Type B pancreatic cell (in vitro differentiated cells): ENCODE data around the gene PARVB. TPM values are rescaled to one million over a fixed set of nuclear protein-coding genes. Genes with fewer than 3 reads are reported as not detected.

ENCODE experiments used
- DNase-seq: peaks from one replicate; pipeline ENCODE4 v3.0.0; 2021; ENCODE audit warnings: mixed read lengths; ENCODE audit not compliant: unreplicated experiment; ENCODE audit errors: extremely low spot score
- H3K27ac Mint-ChIP-seq: 2 replicates; pipeline ENCODE4 v1.8.0; 2021; ENCODE audit warnings: mild to moderate bottlenecking, mixed read lengths
- H3K27me3 Mint-ChIP-seq: 2 replicates; pipeline ENCODE4 v1.8.0; 2021; ENCODE audit warnings: mixed read lengths
- H3K36me3 Mint-ChIP-seq: 2 replicates; pipeline ENCODE4 v1.8.0; 2021; ENCODE audit warnings: mixed read lengths
- H3K4me1 Mint-ChIP-seq: one replicate; pipeline ENCODE4 v1.8.0; 2021; ENCODE audit warnings: mixed read lengths; ENCODE audit not compliant: unreplicated experiment
- H3K4me3 Mint-ChIP-seq: 2 replicates; pipeline ENCODE4 v1.8.0; 2021; ENCODE audit warnings: mild to moderate bottlenecking, mixed read lengths
- H3K9me3 Mint-ChIP-seq: 2 replicates; pipeline ENCODE4 v1.8.0; 2021; ENCODE audit warnings: mixed read lengths
- total RNA-seq: library from RNA; stranded (reverse); gene quantifications from 2 replicates; pipeline ENCODE4 v1.2.1, GENCODE V29; 2021; ENCODE audit warnings: low replicate concordance
- TF ChIP-seq, protein P1 (sequence below): fragments of 200-600 bp; sonication (generic); conservative IDR thresholded peaks from 2 replicates; pipeline ENCODE4 v1.5.0; 2021; ENCODE audit warnings: antibody characterized with exemption, mild to moderate bottlenecking

The PARVB gene
- total RNA-seq, 1 donor from 2014 or later, result 15.9 TPM

DNA sequence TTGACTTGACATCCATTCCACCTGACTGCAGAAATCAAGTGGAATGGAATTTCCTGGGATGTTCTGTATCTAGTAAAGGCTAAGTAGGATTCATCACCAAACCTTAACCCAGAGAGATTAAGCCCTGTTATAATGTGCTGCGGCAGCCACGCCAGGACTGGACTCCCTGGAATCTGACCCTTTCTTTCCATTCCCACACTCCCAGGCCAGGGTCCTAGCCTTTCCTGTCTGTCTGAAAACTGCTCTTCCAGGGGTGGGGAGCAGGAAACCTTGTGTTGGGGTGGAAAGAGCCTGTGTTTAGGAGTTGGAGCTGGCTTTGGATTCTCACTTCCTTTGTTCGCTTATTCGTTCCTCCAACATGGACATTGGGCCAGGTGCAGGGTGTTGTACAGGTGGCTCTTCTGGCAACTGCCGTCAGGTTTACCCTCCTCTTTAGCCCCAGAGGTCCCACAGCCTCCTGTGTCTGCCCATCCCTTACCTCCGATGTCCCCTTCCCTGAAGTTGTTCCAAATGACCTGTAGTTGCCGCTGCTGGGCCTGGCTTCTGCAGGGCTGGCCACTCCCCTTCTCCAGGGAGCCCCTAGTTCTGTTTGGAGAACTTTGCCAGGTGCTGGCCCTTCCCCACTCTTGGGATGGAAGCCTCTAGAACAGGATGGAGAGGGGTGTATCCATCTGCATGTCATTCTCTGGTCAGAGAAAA, 20.5 kb upstream of the PARVB start:
- TF ChIP-seq, protein P1, sequence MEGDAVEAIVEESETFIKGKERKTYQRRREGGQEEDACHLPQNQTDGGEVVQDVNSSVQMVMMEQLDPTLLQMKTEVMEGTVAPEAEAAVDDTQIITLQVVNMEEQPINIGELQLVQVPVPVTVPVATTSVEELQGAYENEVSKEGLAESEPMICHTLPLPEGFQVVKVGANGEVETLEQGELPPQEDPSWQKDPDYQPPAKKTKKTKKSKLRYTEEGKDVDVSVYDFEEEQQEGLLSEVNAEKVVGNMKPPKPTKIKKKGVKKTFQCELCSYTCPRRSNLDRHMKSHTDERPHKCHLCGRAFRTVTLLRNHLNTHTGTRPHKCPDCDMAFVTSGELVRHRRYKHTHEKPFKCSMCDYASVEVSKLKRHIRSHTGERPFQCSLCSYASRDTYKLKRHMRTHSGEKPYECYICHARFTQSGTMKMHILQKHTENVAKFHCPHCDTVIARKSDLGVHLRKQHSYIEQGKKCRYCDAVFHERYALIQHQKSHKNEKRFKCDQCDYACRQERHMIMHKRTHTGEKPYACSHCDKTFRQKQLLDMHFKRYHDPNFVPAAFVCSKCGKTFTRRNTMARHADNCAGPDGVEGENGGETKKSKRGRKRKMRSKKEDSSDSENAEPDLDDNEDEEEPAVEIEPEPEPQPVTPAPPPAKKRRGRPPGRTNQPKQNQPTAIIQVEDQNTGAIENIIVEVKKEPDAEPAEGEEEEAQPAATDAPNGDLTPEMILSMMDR, result peak; percentile 33
- Mint-ChIP-seq H3K4me3 (no peak overlapping the region), H3K27me3 (no peaks in the 10 kb centered on the region), H3K9me3 (no peaks in the 10 kb centered on the region), H3K27ac (no peak overlapping the region), H3K4me1 (peaks cover 25% of the 10 kb centered on the region), H3K36me3 (peaks cover 23% of the 10 kb centered on the region)
- DNase-seq, result no peak

DNA sequence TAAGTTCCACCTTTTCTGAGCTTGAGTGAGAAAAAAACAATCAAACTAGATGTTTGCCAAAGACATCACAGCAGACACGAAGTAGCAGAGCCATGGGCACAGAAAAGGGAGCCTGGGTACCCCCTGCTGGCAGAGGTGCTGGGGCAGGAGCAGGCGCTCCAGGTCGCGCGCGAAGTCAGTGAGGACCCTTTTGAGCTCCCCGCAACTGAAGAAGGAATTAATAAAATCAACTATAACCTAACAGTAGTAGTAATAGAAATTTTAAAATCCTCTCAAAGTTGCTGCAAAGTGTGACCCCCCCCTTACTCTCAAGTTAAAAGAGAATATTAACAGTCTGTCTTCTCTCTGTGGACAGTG, 20.0 kb upstream of the PARVB start:
- Mint-ChIP-seq H3K9me3 (no peaks in the 10 kb centered on the region), H3K36me3 (peaks cover 20% of the 10 kb centered on the region), H3K27ac (no peak overlapping the region), H3K27me3 (no peaks in the 10 kb centered on the region), H3K4me1 (peaks cover 20% of the 10 kb centered on the region), H3K4me3 (no peak overlapping the region)
- no peak for DNase-seq
- TF ChIP-seq, protein P1, result no peak

DNA sequence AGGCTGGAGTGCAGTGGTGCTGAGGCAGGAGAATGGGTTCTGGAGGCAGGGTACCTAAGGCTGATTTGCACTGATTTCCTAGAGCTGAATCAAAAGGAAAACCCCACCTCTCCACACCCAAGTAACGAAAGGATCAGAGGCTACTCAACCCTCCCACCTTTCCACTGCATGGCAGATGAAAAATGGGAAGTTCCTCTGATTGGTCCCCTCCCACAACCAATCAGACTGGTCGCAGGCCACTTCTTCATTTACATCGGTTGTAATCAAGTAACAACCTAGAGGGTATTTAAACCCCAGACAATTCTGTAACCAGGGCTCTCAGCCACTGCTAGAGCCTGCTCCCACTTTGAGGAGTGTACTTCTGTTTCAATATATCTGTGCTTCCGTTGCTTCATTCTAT, 18.6 kb upstream of the PARVB start:
- H3K27ac Mint-ChIP-seq, result no peak overlapping the region
- H3K4me1 Mint-ChIP-seq, result peaks cover 19% of the 10 kb centered on the region
- no peak overlapping the region for H3K4me3 Mint-ChIP-seq
- no peaks in the 10 kb centered on the region for H3K27me3 Mint-ChIP-seq
- peaks cover 19% of the 10 kb centered on the region for H3K36me3 Mint-ChIP-seq
- no peaks in the 10 kb centered on the region for H3K9me3 Mint-ChIP-seq
- DNase-seq, result no peak
- TF ChIP-seq, protein P1, result no peak

DNA sequence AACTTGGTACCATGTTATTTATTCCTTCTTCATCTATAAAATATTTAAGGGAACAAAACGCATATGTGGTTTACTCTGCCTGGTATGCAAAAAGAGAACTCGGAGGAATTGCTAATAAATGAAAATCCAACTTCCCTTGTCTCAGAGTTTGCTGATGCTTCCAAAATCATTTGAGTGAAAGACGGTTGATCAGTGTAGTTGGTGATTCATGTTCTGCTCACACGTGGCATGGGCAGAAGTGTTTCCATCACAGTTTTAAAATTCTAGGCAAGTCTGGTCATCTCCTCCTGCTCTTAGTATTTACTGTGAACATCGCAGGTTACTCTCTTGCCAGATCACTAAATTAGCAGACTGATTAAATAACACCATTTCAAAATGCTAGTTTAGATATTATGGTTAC, 11.9 kb upstream of the PARVB start:
- TF ChIP-seq, protein P1, result no peak
- no peaks in the 10 kb centered on the region for H3K9me3 Mint-ChIP-seq
- no peak overlapping the region for H3K27ac Mint-ChIP-seq
- H3K27me3 Mint-ChIP-seq, result no peaks in the 10 kb centered on the region
- H3K4me1 Mint-ChIP-seq, result peaks cover 8% of the 10 kb centered on the region
- DNase-seq, result no peak
- H3K4me3 Mint-ChIP-seq, result no peak overlapping the region
- peaks cover 5% of the 10 kb centered on the region for H3K36me3 Mint-ChIP-seq

DNA sequence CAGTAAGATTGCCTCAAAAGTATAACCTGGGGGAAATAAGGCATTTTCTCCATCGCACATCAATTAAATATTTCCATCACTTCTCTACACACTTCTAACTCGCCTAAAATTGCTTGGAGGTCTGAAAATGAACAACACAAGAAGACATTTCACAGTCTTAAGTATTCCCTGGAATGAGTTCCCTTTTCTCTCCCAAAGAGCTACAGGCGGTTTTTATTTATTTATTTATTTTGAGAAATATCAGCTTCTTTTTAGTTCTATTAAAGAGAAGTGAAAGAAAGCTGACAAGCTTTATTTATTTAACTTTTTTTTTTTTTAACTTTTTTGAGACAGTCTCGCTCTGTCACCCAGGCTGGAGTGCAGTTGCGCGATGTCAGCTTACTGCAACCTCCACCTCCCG, 11.5 kb upstream of the PARVB start:
- Mint-ChIP-seq H3K9me3 (no peaks in the 10 kb centered on the region), H3K4me1 (peaks cover 8% of the 10 kb centered on the region), H3K27me3 (no peaks in the 10 kb centered on the region), H3K36me3 (peaks cover 3% of the 10 kb centered on the region), H3K27ac (no peak overlapping the region), H3K4me3 (no peak overlapping the region)
- no peak for DNase-seq
- TF ChIP-seq, protein P1, result no peak
